NCI-H1092 treated with DMSO at 0.1 percent for 48 hours (cell line): ENCODE measurements around the gene BCR.

Experiments
- DNase-seq: peaks from one replicate; lab custom pipeline; 2025; lab: John Stamatoyannopoulos, UW

Gene BCR

DNA sequence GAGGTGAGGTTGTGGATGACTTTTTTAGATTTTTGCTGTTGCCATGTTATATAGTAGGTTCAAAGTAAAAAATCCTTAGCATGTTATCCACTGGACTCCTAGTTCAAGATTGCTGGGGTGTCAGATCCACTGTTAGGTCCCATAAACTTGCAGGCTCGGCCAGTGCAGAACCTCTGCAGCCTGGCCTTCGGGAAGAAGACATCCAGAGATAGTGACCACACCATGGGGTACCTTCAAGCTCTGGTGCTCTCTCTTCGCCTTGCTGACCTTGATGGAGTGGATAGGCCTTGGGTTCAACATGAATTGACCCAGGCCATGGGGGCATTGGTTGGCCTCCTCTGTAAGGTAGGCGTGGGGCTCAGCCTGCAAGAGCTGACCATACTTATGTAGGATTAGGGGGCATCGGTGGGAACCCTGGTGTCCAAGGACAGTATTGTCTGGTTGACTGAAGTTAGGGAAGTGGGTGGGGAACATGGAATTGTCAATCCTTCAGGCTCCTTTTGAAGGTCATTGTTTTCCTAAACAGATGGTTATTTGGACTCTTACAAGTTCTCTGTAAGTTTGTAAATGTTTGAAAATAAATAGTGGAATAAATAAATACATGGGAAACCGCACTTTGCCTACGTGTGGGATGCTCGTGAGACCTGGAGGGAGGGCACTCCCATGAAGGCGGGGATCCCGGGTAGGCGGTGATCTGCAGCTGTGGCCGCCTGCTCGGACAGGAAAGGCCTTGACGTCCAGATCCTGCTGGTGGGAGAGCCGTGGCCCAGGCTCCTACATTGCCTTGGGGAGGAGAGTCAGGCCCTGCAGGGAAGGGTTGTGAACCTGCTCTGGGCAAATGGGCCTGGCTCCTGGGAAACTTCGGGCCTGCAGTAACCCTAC is 37.1 kb downstream of the BCR start:
- no peak for DNase-seq

- DNase-seq, result no peak
Measured at GRCh38 chr22:23218053-23218866, 38.0 kb downstream of the BCR start.

DNA sequence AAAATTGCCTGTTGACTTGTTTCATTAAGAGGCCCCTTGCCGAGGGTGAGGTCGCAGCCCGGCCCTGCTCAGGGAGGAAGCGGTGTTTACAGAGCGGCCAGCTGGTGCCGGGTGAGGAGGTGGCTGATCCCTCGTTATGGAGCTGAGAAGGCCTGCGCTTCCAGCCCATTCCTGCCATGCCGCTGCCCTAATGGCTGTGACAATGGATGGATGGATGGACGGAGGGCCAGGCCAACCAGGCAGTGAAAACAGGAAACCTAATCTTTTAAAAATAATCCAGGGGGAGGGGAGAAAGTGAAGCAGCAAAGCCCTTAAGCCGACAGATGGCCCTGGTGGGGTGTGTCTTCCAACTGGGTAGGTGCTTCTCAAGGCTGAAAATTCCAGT is 38.5 kb downstream of the BCR start:
- DNase-seq, result peak; percentile 55

GRCh38 chr22:23219317-23219716 is 39.0 kb downstream of the BCR start:
- no peak for DNase-seq

DNA sequence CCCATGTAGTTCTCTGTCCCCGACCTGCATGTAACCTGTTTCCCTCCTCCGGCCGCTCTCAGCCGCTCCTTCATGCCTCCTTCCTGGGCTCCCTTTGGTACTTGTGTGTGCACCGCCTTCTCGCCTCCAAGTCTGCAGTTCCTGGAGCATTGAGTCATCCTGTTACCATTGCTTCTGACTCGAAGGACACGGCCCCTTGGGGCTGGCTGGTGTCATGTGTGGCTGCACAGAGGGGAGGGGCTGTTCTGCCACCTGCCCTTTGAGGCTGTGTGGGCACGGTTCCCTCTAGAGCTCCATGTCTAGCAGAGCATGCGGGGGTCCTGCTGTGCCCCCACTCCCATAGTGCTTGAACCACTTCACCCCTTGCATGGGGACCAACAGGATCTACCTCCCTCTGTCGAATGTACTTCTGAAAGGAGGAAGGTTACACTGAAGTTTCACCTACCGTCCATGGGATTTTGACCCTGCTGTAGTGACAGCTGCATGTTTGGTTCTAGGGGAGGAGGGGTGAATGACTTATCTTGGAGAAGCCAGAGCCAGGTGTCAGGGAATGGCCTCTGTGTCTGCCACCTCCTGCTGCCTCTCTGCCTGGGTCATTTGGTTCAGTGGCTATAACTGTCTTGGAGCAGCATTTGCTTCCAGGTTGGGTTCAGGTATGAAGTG is 39.6 kb downstream of the BCR start:
- DNase-seq, result no peak

DNA sequence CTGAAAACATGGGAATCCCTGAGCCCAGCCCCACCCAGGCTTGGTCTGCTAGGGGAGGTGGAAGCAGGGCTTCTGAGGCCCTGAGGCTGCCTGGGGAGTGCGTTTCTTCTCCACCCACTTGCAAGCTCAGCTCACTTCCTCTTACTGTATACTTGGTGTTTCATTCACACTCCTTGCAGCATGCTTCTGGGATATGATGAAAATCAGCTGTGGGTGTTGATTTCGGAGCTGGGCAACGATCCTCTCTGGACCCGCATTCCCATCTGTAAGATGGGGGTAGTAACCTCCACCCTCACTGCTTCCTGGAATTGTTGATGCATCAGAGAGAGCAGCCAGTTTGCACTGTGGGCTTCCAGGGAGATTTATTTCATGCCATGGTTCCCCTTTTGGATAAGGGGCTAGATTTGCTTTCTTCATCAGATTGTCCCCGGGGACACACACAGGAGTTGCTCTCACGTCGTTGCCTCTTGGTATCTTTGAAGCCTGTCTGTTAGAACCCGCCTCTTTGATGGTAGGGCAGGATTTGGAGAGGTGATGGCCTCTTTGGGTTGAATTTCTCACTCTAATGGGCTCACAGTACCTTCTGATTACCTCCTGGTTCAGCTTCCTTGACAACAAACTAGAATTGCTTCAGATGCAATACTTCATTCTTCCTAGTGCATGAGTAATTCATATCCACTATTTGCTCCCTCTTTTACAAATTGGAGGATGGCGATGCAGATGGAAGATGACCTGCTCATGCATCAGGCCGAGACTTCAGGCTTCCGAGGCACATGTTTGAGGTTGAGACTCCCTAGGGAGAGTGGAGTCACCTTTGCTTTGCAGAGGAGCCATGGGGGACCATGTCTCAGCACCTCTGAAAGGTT is 40.4 kb downstream of the BCR start:
- DNase-seq, result no peak

DNA sequence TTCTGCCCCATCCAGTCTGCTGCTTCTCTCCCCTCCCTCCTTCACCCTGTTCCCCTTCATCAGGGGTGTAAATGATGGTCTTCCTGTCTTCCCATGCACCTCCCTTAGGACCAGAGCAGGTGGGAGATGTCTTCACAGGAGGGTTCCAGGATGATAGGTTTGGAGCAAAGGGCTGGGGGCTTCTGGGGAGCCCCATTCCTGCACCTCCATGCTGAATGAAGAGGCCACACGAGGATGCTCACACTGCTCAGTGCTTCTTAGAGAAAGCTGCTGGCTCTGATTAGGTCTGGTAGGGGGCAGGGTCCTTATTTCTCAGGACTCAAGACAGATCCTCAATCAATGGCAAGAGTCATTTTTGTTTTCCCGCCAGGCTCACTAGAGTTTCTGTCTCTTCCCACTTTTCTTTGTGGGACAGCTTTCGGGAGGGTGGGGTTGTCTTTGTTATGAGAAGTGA is 41.1 kb downstream of the BCR start:
- DNase-seq, result no peak

- DNase-seq, result no peak
Measured at GRCh38 chr22:23222033-23222792, 41.9 kb downstream of the BCR start.

DNA sequence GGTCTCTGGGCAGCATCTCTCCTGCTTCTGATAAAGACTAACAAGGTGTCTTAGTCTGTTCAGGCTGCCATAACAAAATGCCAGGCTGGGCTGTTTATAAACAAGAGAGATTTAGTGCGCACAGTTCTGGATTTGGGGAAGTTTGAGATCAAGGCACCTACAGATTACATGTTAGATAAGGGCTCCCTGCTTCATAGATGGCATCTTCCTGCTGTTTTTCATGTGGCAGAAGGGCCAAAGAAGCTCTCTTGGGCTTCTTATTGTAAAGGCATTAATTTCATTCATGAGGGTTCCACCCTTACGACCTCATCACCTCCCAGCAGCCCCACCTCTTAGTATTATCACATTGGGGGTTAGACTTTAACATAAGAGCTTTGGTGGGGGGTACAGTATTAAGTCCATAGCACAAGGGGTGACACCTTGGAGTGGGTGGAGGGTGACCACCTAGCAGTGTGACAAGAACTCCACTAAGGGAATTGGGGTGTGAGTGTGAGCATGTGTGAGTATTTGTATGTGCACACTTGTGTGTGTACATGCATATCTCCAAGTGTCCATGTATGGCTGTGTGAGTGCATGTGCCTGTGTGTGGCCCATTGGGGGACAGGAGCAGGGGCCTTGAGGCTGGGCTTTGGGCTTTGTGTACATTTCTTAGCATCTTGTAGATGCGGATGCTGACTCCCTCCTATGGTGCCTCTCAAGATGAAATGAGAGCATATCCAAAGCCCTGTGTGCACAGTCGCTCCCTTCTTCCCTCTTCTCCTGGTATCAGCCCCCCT is 42.7 kb downstream of the BCR start:
- no peak for DNase-seq

- no peak for DNase-seq
Measured at GRCh38 chr22:23223569-23224317, 43.4 kb downstream of the BCR start.

GRCh38 chr22:23224846-23225245 is 44.5 kb downstream of the BCR start:
- DNase-seq, result no peak

- DNase-seq, result no peak
Measured at GRCh38 chr22:23225337-23225723, 45.0 kb downstream of the BCR start.

DNA sequence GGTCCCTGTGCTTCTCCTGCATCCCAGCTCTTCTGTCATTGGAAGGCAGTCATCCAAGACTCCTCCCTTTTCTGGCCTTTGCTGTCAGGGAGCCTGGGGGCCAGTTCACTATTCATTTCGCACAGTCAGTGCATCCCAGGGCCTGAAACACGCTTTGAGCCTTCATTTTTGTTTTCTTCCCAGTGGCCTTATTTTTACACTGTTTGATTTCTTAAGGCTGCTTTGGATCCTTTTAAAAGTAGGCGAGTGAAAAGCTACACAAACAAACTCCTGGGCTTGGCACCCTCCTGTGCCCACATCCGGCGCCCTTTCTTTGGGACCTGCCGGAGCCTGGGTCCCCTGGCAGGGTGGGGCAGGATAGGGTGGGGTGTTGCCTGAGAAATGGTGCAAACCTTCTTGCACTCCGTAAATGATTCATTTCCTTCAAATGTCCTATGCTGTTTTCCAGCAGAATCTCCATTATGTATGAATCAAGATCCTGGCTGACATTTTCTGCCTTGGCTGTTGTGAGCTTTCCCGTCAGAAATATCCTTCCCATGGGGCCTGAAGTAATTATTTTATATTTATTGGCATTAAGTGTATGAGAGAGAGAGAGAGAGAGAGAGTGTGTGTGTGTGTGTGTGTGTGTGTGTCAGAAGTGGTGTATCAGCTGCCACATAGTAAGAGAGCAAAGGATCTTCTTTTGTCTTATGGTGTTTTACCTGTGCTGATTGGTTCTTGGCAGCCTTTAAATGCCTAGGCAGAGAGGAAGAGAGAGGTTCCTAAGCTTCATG is 45.6 kb downstream of the BCR start:
- no peak for DNase-seq

GRCh38 chr22:23226497-23226850 is 46.2 kb downstream of the BCR start:
- no peak for DNase-seq

DNA sequence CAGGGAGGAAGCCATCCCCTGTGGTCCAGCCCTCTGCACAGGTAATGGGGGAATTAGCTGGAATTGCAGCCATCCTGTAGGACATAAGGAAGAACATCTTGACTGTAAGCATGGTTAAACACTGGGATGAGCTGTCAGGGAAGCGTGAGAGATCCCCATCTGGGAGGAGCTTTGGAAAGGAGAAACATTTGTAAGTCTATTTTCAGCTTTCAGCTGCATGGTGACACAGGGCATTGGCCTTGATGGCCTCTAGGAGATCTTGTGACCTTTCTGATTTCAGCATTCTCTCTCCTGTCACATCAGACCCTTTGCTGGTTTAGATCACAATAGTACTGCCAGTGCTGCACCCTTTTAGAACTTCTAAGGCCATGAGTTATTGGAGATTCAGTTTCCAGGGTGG is 47.1 kb downstream of the BCR start:
- no peak for DNase-seq

GRCh38 chr22:23228503-23228902 is 48.2 kb downstream of the BCR start:
- no peak for DNase-seq

- no peak for DNase-seq
Measured at GRCh38 chr22:23229646-23230045, 49.3 kb downstream of the BCR start.

DNA sequence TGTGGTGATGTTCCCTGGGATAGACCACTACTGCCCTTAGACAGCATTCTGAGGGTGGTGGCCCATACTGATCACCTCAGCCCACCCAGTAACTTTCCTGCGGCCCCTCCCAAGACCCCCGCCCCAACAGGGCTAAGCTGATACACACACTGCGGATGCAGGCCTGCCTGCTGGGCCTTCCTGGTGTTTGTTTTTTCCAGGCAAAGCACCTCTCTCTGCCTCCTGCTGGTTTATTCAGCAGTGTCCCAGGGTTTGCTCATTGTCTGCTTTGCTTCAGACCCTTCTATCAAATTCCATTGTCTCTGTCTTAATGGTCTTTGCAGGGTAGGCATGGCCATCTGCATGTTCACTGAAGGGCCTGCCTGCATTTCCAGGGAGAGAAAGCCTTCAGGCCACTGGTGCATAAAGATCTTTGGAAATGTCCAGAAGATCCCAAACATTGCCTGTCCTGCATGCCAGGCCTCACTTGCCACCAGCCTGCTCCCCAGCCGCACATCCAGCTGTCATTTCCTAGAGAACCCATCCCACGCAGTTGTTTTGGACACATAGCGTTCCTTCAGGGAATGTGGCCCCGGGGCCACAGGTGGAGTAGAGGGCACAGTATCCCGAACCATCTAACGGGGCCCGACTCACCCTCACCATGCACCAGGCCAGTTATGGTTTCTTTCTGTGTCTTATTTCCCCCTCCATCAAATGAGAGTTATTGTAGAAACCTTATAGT is 50.2 kb downstream of the BCR start:
- DNase-seq, result no peak
